DND-41 (cell line): ENCODE measurements around the gene PAEP.

ENCODE experiments used
- ATAC-seq: fragments of 200-7000 bp; cut with Tn5 transposase; 3 replicates; pipeline ENCODE4 v1.9.1; 2021; ENCODE audit warnings: low read depth; ENCODE audit not compliant: insufficient read depth
- DNase-seq: peaks from one replicate; pipeline ENCODE4 v3.0.0-alpha.2; 2020
- H2AFZ ChIP-seq: 2 replicates; pipeline ENCODE4 v1.6.0; 2012; ENCODE audit warnings: low read depth, low read length
- H3K27ac ChIP-seq: 2 replicates; pipeline ENCODE4 v1.5.1; 2012; ENCODE audit warnings: low read length, inconsistent platforms
- H3K27me3 ChIP-seq: fragments of 200-600 bp; sonication (generic); 2 replicates; pipeline ENCODE4 v1.6.0; 2012; ENCODE audit warnings: low read length, mild to moderate bottlenecking, inconsistent platforms; ENCODE audit not compliant: insufficient read depth, poor library complexity
- H3K36me3 ChIP-seq: 2 replicates; pipeline ENCODE4 v1.5.1; 2012; ENCODE audit warnings: low read length, inconsistent platforms; ENCODE audit not compliant: insufficient read depth
- H3K4me1 ChIP-seq: 2 replicates; pipeline ENCODE4 v1.5.1; 2012; ENCODE audit warnings: mild to moderate bottlenecking, low read length; ENCODE audit not compliant: insufficient read depth
- H3K4me2 ChIP-seq: 2 replicates; pipeline ENCODE4 v1.6.0; 2012; ENCODE audit warnings: mild to moderate bottlenecking, moderate library complexity, low read length, inconsistent platforms; ENCODE audit not compliant: insufficient read depth
- H3K4me3 ChIP-seq, 2 experiments: fragments of 200-600 bp in 1 of 2; shearing (Covaris generic) in 1 of 2; 2 replicates each; pipeline ENCODE4 v1.5.1; 2012 to 2016; ENCODE audit warnings: inconsistent platforms in 2 of 2, low read length in 2 of 2, mild to moderate bottlenecking in 2 of 2, low read depth in 1 of 2, moderate library complexity in 1 of 2
- H3K79me2 ChIP-seq: 2 replicates; pipeline ENCODE4 v1.6.0; 2012; ENCODE audit warnings: low read length, inconsistent platforms; ENCODE audit not compliant: insufficient read depth
- H3K9ac ChIP-seq: 2 replicates; pipeline ENCODE4 v1.6.0; 2012; ENCODE audit warnings: low read depth, mild to moderate bottlenecking, inconsistent platforms, low read length, moderate library complexity
- H3K9me3 ChIP-seq: 2 replicates; pipeline ENCODE4 v1.5.1; 2012; ENCODE audit warnings: low read length, moderate library complexity, mild to moderate bottlenecking, inconsistent platforms; ENCODE audit not compliant: insufficient read depth, severe bottlenecking
- H4K20me1 ChIP-seq: 2 replicates; pipeline ENCODE4 v1.6.0; 2012; ENCODE audit warnings: low read length; ENCODE audit not compliant: insufficient read depth
- EZH2 ChIP-seq: IDR thresholded peaks from 3 replicates; pipeline ENCODE4 v1.6.1; 2012; ENCODE audit warnings: borderline replicate concordance, low read depth, mild to moderate bottlenecking, moderate library complexity, low read length, inconsistent platforms; ENCODE audit not compliant: severe bottlenecking
- TF ChIP-seq, protein P1 (sequence below): IDR thresholded peaks from 2 replicates; pipeline ENCODE4 v1.5.1; 2012; ENCODE audit warnings: borderline replicate concordance, low read length, moderate library complexity, mild to moderate bottlenecking; ENCODE audit not compliant: poor library complexity, severe bottlenecking; ENCODE audit errors: extremely low read depth

PAEP gene

DNA sequence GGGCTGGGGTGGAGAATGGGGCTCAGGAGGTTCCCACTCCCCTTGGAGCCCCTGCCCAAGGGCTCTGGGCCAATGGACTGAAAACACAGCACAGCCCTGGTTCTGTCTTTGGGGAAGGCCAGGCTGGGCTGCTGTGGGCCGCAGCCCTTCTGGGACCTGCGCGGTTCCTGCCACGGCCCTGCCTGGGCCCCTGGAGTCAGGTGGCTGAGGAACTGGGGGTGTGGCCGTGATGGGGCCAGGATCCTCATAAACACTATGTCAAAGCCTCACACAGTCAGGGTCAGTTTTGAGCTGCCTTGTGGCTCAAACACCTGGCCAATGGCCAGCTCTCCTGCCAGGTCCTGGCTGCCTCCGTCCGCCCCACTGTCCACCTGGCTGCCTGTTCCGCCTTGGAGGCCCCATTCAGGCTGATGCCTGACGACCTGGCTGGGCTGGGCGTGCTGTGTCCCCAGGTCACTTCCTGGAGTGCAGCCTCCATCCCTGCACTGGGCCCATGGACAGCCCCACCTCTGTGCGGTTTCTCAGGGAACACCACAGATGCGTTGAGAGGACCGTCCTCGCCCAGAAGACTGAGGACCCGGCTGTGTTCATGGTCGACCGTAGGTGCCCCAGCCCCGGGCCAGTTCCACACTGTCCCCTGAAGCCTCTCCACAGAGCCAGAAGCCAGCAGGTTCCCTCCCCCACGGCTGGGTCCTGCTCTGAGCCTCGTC is 27.5 kb downstream of the PAEP start:
- Histone ChIP-seq H2AFZ (no peak overlapping the region), H3K27me3 (no peaks in the 10 kb centered on the region)

DNA sequence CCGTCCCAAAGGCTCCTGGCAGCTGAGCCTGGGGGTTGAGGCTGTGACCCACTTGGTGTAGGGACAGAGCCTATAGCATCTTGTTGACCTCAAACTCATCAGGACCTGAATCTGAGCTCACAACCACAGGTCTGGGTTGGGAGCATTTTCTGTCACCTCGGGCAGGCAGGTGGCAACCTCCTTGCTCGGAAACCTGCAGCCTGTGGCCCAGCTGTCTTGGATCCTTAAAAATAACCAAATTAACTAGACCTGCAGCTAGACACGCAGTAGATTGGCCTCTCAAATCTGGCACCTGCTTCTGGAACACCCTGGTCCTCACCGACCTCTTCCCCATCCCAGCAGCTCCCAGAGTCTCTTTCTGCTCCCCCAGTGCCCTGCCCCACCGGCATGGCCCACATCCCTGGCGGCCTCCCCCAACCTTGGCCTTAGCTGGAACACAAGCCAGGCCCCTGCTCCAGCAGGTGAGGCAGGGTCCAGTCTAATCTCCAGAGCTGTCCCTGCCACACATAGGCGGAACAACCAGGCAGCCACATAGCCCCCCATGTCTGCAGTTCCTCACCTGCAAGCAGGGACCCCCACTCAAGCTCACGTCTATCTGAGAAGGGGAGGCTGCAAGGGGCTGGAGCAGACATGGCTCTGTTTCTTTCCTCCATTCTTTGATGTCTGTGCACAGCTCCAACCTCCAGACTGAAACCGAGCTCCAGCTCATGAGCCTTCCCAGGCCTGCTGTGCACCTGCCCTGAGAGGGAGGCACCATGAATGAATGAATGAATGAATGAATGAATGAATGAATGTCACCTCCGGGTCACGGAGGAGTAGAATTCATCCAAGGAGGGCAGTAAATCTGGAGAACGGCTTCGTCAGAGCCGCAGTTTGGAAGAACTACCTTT is 28.3 kb downstream of the PAEP start:
- no peak overlapping the region for H3K27ac ChIP-seq
- H3K9ac ChIP-seq, result no peak overlapping the region
- no peak for TF ChIP-seq EZH2
- TF ChIP-seq, protein P1, sequence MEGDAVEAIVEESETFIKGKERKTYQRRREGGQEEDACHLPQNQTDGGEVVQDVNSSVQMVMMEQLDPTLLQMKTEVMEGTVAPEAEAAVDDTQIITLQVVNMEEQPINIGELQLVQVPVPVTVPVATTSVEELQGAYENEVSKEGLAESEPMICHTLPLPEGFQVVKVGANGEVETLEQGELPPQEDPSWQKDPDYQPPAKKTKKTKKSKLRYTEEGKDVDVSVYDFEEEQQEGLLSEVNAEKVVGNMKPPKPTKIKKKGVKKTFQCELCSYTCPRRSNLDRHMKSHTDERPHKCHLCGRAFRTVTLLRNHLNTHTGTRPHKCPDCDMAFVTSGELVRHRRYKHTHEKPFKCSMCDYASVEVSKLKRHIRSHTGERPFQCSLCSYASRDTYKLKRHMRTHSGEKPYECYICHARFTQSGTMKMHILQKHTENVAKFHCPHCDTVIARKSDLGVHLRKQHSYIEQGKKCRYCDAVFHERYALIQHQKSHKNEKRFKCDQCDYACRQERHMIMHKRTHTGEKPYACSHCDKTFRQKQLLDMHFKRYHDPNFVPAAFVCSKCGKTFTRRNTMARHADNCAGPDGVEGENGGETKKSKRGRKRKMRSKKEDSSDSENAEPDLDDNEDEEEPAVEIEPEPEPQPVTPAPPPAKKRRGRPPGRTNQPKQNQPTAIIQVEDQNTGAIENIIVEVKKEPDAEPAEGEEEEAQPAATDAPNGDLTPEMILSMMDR, result no peak
- no peaks in the 10 kb centered on the region for H3K27me3 ChIP-seq
- no peak overlapping the region for H2AFZ ChIP-seq
- no peaks in the 10 kb centered on the region for H3K79me2 ChIP-seq
- ATAC-seq, result no peak
- no peak overlapping the region for H3K4me2 ChIP-seq
- no peaks in the 10 kb centered on the region for H3K9me3 ChIP-seq
- DNase-seq, result no peak
- H4K20me1 ChIP-seq, result no peaks in the 10 kb centered on the region
- H3K4me3 ChIP-seq, result no peak overlapping the region
- H3K4me1 ChIP-seq, result no peaks in the 10 kb centered on the region
- H3K36me3 ChIP-seq, result no peaks in the 10 kb centered on the region

More for the DNA sequence above, 27.5 kb downstream of the PAEP start:
- no peak for TF ChIP-seq EZH2
- TF ChIP-seq, protein P1, result no peak
- Histone ChIP-seq H3K4me2 (no peak overlapping the region), H3K4me1 (no peaks in the 10 kb centered on the region), H3K36me3 (no peaks in the 10 kb centered on the region), H3K4me3 (no peak overlapping the region), H3K9ac (no peak overlapping the region), H3K79me2 (no peaks in the 10 kb centered on the region), H3K27ac (no peak overlapping the region), H4K20me1 (no peaks in the 10 kb centered on the region), H3K9me3 (no peaks in the 10 kb centered on the region)
- DNase-seq, result no peak
- no peak for ATAC-seq

- no peak overlapping the region for H3K27ac ChIP-seq
- no peaks in the 10 kb centered on the region for H3K4me1 ChIP-seq
- no peaks in the 10 kb centered on the region for H3K36me3 ChIP-seq
- ATAC-seq, result no peak
- no peak overlapping the region for H3K4me3 ChIP-seq
- H3K9me3 ChIP-seq, result no peaks in the 10 kb centered on the region
- H3K9ac ChIP-seq, result no peak overlapping the region
- DNase-seq, result no peak
- H2AFZ ChIP-seq, result no peak overlapping the region
- no peaks in the 10 kb centered on the region for H3K79me2 ChIP-seq
- H3K27me3 ChIP-seq, result no peaks in the 10 kb centered on the region
- TF ChIP-seq, protein P1, result no peak
- no peak for TF ChIP-seq EZH2
- no peaks in the 10 kb centered on the region for H4K20me1 ChIP-seq
- H3K4me2 ChIP-seq, result no peak overlapping the region
These were observed 29.0 kb downstream of the PAEP start for GRCh38 chr9:135590486-135591079.
